ENCODE results near the gene FUT1. TPM values are rescaled to one million over a fixed set of nuclear protein-coding genes. Genes with fewer than 3 reads are reported as not detected.

Gene FUT1
- polyA plus RNA-seq, 6 donors from 2014 or later = not detected

DNA sequence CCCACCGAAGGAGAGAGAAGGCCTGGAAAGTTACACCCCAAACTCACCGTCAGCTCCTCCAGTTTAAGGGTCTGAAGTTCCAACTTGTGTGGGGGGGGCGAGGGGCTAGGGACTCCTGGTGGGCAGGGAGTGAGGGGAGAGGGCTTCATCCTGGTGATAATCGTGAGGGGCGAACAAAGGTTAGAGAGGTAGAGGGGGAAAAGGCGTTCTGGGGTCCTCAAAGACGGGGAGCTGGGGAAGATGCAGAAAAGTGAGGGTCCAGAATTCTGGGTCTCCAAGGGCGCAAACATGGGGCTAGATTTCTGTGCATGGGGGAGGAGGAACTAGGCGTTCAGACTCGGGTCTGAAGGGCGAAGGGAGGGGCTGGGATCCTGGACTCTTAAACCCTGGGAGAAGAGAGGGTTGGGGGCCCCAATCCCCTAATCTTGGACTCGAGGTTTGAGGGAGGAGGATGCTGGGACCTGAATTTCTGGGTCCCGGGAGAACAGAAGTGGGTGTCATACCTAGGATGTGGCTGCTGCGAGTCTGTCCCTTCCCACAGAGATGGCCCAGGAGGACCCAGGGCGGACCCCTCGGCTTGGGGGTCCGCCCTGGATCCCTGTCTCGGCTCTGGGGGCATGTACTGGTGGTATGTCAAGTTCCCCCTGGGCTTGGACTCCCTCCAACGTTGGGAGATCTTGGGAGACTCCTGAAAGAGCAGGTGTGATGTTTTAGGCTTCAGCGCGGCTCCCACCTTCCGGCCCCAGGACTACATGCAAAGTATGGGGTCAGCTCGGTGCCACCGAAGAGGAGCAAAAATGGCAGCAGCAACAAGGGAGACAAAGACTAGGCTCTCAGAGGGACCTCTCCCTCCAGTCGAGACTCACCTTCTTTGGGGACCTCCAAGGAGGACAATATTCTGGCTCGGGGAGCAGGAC lies 37.4 kb downstream of the FUT1 start:
- no peaks in the 10 kb centered on the region for H3K9me3 Mint-ChIP-seq
- H3K4me3 Mint-ChIP-seq = peak overlapping the region; percentile 78 to 93 (median 88)
- no peaks in the 10 kb centered on the region for H3K27me3 Mint-ChIP-seq
- peaks cover 15 to 36% (median 29%) of the 10 kb centered on the region in 3 donors for H3K4me1 Mint-ChIP-seq
- ATAC-seq (ENCODE audit: low read depth in 2 of 2) (no peak), DNase-seq (no peak)
- H3K36me3 Mint-ChIP-seq = no peaks in the 10 kb centered on the region
- H3K27ac Mint-ChIP-seq = peak overlapping the region in 3 of 6 donors; percentile 54 to 88 (median 61)

DNA sequence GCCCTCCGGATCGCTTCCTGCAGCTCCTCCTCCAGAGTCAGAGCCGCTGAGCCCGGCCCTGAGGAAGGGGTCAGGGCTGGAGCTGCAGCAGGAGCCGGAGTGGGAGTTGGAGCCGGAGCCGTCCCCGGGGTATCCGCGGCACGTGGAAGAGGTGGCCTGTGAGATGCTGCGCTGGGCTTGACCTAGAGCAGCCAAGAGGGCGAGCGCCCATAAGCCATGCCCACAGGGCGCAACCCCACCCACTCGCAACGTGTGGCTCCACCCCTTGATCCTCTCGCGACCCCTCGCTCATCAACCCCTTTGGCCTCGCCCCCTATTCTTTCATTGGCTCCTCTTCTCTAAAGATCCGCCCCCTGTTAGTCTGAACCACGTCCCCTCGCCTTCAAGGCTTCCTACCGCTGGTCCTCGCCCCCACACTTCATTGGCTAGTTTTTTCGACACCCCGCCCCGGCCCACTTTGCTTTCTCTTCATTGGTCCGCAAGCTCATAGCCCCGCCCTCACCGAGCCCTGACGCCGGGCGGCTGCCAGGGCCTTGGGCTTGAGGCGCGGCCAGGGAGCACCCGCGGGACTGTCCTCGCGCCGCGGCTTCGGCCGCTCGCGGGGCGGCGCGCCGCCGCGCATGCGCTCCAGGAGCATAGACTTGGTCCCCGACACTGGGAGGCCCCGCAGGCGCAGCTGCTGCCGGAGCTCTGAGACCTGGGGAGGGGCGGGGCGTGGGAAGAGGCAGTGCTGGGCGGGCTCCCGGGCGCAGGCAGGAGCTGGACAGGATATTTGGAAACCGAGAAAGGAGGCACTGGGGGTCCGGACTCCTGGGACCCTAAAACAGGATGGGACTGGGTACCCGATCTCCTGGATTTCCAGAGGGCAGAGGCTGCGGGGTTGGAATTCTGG lies 38.3 kb downstream of the FUT1 start:
- H3K27ac Mint-ChIP-seq = peak overlapping the region in 3 of 6 donors; percentile 50 to 78 (median 61)
- no peaks in the 10 kb centered on the region for H3K36me3 Mint-ChIP-seq
- peak; percentile 96 for DNase-seq
- peaks cover 15 to 32% (median 28%) of the 10 kb centered on the region in 3 donors for H3K4me1 Mint-ChIP-seq
- ATAC-seq (ENCODE audit: low read depth in 2 of 2) = peak; percentile 91 to 92
- no peaks in the 10 kb centered on the region for H3K9me3 Mint-ChIP-seq
- peak overlapping the region; percentile 78 to 95 (median 92) for H3K4me3 Mint-ChIP-seq
- no peaks in the 10 kb centered on the region for H3K27me3 Mint-ChIP-seq

DNA sequence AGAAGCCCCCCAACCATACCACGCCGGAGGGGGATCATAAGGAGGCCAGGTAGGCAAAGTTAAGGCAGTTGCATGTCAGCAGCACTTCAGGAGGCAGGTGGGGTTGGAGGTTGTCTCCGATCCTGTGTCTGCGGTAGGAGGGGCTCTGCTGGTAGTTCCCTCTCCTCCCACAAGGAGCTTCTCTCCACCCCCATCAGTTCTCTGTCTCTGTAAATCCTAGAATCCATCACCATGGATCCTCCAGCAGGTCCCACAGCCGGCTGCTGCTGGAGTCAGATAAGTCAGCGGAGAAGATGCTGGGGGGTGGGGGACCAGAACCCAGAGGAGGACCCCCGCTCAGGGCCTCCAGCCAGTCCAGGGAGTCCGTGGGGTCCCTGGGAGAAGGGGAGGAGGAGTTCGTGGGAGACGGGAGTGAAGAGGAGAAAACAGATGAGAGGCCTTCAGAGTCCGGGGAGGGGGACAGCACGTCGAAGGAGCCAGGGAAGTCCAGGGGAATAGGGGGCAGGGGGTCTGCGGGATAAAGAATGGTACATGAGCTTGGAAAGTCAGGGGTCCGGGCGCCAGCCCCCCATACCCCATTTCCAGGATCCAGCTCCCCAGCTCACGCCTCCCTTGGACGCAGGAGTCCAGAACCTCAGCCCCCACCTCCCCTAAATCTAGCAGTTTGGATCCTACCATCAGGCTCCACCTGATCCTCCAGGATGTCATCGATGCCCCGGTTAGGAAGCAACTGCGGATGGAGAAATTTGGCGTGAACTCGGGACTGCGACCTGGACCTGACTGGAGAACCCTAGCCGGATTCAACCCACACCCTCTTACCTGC lies 39.2 kb downstream of the FUT1 start:
- Mint-ChIP-seq H3K27ac (peak overlapping the region in 2 of 6 donors; percentile 50 to 72), H3K36me3 (no peaks in the 10 kb centered on the region), H3K27me3 (no peaks in the 10 kb centered on the region), H3K9me3 (peaks cover 0 to 3% (median 0%) of the 10 kb centered on the region in 7 donors), H3K4me1 (peaks cover 15 to 30% (median 28%) of the 10 kb centered on the region in 3 donors), H3K4me3 (peak overlapping the region; percentile 78 to 95 (median 92))
- no peak for ATAC-seq (ENCODE audit: low read depth in 2 of 2)
- no peak for DNase-seq

DNA sequence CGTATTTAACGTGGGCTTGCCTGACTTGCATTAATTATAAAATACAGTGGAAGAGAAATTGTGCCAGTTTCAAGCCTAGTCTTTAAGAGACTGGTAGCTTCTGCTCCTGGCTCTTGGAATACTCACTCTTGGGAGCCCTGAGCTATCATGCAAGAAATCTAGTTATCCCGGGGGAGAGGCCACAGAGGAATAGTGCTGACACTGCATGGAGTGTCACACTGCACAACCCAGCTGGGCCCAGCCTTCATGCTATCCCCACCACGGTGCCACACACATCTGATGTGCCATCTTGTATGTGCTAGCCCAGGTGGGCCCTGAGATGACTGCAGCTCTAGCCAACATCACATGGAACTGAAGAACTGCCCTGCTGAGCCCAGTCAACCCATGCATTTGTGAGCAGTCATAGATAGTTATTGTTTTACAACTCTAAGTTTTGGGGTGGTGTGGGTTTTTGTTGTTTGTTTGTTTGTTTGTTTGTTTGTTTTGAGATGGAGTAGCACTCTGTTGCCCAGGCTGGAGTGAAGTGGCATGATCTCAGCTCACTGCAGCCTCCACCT lies 41.3 kb downstream of the FUT1 start:
- Mint-ChIP-seq H3K27me3 (no peaks in the 10 kb centered on the region), H3K36me3 (no peaks in the 10 kb centered on the region), H3K9me3 (peaks cover 0 to 3% (median 0%) of the 10 kb centered on the region in 7 donors), H3K4me3 (peak overlapping the region in 2 of 8 donors; percentile 54 to 73), H3K27ac (no peak overlapping the region), H3K4me1 (peaks cover 15 to 30% (median 30%) of the 10 kb centered on the region in 3 donors)
- DNase-seq (no peak), ATAC-seq (ENCODE audit: low read depth in 2 of 2) (no peak)

DNA sequence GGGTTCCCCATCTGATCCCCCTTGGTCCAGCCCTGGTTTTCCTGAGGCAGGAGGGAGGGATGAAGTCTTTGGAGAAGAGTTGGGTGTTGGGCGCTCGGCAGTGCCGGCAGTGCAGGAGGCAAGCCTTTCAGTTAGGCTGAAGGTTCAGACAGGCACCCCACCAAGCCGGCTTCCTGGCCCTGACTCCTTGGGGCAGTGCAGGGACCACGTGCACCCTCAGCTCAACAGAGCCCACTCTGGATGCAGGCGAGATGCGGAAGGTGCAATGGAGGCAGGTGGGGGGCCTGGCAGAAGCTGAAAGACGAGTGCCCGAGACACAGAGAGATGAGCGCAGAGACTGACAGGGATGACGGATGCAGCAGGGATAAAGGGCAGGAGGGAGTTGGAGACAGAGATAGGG lies 44.0 kb downstream of the FUT1 start:
- Mint-ChIP-seq H3K27ac (peak overlapping the region in 1 of 6 donors; percentile 54), H3K4me3 (peak overlapping the region in 1 of 8 donors; percentile 82), H3K27me3 (no peaks in the 10 kb centered on the region), H3K4me1 (peaks cover 4 to 13% (median 13%) of the 10 kb centered on the region in 3 donors), H3K36me3 (no peaks in the 10 kb centered on the region), H3K9me3 (peaks cover 0 to 3% (median 0%) of the 10 kb centered on the region in 7 donors)
- DNase-seq (no peak), ATAC-seq (ENCODE audit: low read depth in 2 of 2) (no peak)

DNA sequence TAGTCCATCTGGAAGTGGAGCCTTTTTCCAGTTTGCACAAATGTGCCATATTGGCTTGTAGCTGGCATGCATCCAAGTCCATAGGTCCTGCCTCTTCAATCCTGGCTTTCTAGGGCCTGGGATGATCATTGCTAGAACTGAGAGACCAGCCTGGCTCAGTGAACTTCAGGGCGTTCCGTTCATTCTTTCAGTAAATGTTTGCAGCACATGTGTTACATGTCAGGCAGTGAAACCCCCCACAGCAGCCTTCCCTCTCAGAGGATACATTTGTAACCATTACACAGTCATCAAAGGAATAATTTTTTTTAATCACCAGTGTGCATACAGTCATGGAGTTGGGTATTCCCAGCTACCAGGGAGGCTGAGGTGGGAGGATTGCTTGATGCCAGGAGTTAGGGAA lies 47.0 kb downstream of the FUT1 start:
- peaks cover 0 to 3% (median 0%) of the 10 kb centered on the region in 7 donors for H3K9me3 Mint-ChIP-seq
- peak overlapping the region in 1 of 6 donors; percentile 59 for H3K27ac Mint-ChIP-seq
- H3K27me3 Mint-ChIP-seq = no peaks in the 10 kb centered on the region
- no peak overlapping the region for H3K4me3 Mint-ChIP-seq
- DNase-seq (no peak), ATAC-seq (ENCODE audit: low read depth in 2 of 2) (no peak)
- no peaks in the 10 kb centered on the region for H3K36me3 Mint-ChIP-seq
- H3K4me1 Mint-ChIP-seq = peaks cover 0 to 4% (median 0%) of the 10 kb centered on the region in 3 donors

DNA sequence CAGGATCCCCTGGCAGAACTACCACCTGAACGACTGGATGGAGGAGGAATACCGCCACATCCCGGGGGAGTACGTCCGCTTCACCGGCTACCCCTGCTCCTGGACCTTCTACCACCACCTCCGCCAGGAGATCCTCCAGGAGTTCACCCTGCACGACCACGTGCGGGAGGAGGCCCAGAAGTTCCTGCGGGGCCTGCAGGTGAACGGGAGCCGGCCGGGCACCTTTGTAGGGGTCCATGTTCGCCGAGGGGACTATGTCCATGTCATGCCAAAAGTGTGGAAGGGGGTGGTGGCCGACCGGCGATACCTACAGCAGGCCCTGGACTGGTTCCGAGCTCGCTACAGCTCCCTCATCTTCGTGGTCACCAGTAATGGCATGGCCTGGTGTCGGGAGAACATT lies 49.1 kb downstream of the FUT1 start:
- no peaks in the 10 kb centered on the region for H3K36me3 Mint-ChIP-seq
- DNase-seq (no peak), ATAC-seq (ENCODE audit: low read depth in 2 of 2) (no peak)
- peak overlapping the region in 1 of 6 donors; percentile 54 for H3K27ac Mint-ChIP-seq
- peaks cover 0 to 2% (median 0%) of the 10 kb centered on the region in 3 donors for H3K4me1 Mint-ChIP-seq
- peaks cover 0 to 7% (median 6%) of the 10 kb centered on the region in 3 donors for H3K27me3 Mint-ChIP-seq
- no peaks in the 10 kb centered on the region for H3K9me3 Mint-ChIP-seq
- no peak overlapping the region for H3K4me3 Mint-ChIP-seq

DNA sequence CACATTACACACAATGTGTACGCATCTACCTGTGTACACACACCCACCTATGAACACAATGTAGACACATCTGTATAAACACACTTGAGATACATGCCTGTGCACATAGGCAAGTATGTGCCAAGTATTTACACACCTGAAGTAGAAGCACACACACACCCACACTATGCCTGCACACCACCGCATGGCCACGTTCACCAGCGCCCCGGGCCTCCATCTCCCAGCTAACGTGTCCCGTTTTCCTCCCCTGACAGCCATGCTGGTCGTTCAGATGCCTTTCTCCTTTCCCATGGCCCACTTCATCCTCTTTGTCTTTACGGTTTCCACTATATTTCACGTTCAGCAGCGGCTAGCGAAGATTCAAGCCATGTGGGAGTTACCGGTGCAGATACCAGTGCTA lies 49.7 kb downstream of the FUT1 start:
- no peak for ATAC-seq (ENCODE audit: low read depth in 2 of 2)
- Mint-ChIP-seq H3K9me3 (no peaks in the 10 kb centered on the region), H3K27ac (peak overlapping the region in 1 of 6 donors; percentile 28), H3K27me3 (peaks cover 0 to 12% (median 10%) of the 10 kb centered on the region in 3 donors), H3K4me3 (no peak overlapping the region), H3K4me1 (peaks cover 0 to under 1% (median 0%) of the 10 kb centered on the region in 3 donors), H3K36me3 (no peaks in the 10 kb centered on the region)
- DNase-seq = no peak

DNA sequence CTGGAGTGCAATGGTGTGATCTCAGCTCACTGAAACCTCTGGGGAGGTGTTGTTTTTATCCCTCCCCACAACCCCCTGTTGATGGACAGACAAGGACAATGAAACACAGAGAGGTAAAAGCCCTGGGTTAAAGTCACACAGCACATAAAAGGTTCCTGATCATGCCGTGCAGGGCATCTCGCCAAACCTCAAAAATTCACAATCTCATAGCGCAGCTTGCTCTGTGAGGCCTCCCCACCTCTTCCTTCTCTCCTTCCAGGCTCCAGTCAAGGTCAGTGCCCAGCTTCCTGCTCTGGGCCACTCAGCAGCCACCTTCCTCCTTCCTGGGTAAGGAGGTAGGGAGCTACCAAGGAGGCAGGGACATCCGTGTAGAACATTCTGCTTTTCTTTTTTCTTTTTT lies 54.4 kb downstream of the FUT1 start:
- DNase-seq (no peak), ATAC-seq (ENCODE audit: low read depth in 2 of 2) (no peak)
- peak overlapping the region in 1 of 8 donors; percentile 51 for H3K4me3 Mint-ChIP-seq
- peaks cover 0 to 29% (median 24%) of the 10 kb centered on the region in 3 donors for H3K27me3 Mint-ChIP-seq
- no peaks in the 10 kb centered on the region for H3K9me3 Mint-ChIP-seq
- H3K27ac Mint-ChIP-seq = peak overlapping the region in 1 of 6 donors; percentile 41
- no peaks in the 10 kb centered on the region for H3K36me3 Mint-ChIP-seq
- H3K4me1 Mint-ChIP-seq = peaks cover 9 to 14% (median 12%) of the 10 kb centered on the region in 3 donors

Other genes starting within 250 kb of the FUT1 start
- not detected for gene LMTK3, start 240.8 kb downstream of the FUT1 start, polyA plus RNA-seq (ENCODE audit: low read depth in 6 of 6)
- gene SULT2B1, start 200.5 kb downstream of the FUT1 start, polyA plus RNA-seq (ENCODE audit: low read depth in 6 of 6) = not detected
- gene SPACA4, start 145.9 kb downstream of the FUT1 start, polyA plus RNA-seq (ENCODE audit: low read depth in 6 of 6) = not detected
- gene FAM83E, start 137.6 kb downstream of the FUT1 start, polyA plus RNA-seq (ENCODE audit: low read depth in 6 of 6) = under 1 TPM in 1 of 6 donors, not detected in 5; 0.18 TPM
- gene RPL18, start 133.5 kb downstream of the FUT1 start, polyA plus RNA-seq (ENCODE audit: low read depth in 6 of 6) = 1,000 to 10,000 TPM; 1,850 to 2,706 (median 2,170) TPM
- 10 to 100 TPM in 4 of 6 donors, 1 to 10 TPM in 2; 5.6 to 16.5 (median 10.8) TPM for gene SPHK2, start 133.1 kb downstream of the FUT1 start, polyA plus RNA-seq (ENCODE audit: low read depth in 6 of 6)
- gene DBP, start 115.3 kb downstream of the FUT1 start, polyA plus RNA-seq (ENCODE audit: low read depth in 6 of 6) = 10 to 100 TPM; 27.6 to 73.8 (median 46.4) TPM
- gene CA11, start 106.5 kb downstream of the FUT1 start, polyA plus RNA-seq (ENCODE audit: low read depth in 6 of 6) = 10 to 100 TPM in 3 of 6 donors, 1 to 10 TPM in 3; 2.8 to 15.2 (median 10.6) TPM
- gene NTN5, start 79.6 kb downstream of the FUT1 start, polyA plus RNA-seq (ENCODE audit: low read depth in 6 of 6) = not detected
- gene FUT2, start 56.7 kb downstream of the FUT1 start, polyA plus RNA-seq (ENCODE audit: low read depth in 6 of 6) = under 1 TPM in 3 of 6 donors, not detected in 3; 0.11 to 0.26 (median 0.17) TPM
- gene MAMSTR, start 32.9 kb downstream of the FUT1 start, polyA plus RNA-seq (ENCODE audit: low read depth in 6 of 6) = under 1 TPM in 5 of 6 donors, not detected in 1; 0.21 to 0.70 (median 0.31) TPM
- gene RASIP1, start 12.0 kb downstream of the FUT1 start, polyA plus RNA-seq (ENCODE audit: low read depth in 6 of 6) = under 1 TPM in 1 of 6 donors, not detected in 5; 0.48 TPM
- not detected for gene IZUMO1, start 5.7 kb downstream of the FUT1 start, polyA plus RNA-seq (ENCODE audit: low read depth in 6 of 6)
- gene FGF21, start 2.9 kb upstream of the FUT1 start, polyA plus RNA-seq (ENCODE audit: low read depth in 6 of 6) = not detected
- 10 to 100 TPM; 16.3 to 29.5 (median 22.2) TPM for gene BCAT2, start 58.4 kb upstream of the FUT1 start, polyA plus RNA-seq (ENCODE audit: low read depth in 6 of 6)
- gene HSD17B14, start 83.8 kb upstream of the FUT1 start, polyA plus RNA-seq (ENCODE audit: low read depth in 6 of 6) = 1 to 10 TPM in 4 of 6 donors, under 1 TPM in 1, not detected in 1; 1.00 to 3.3 (median 1.4) TPM
- gene PLEKHA4, start 116.0 kb upstream of the FUT1 start, polyA plus RNA-seq (ENCODE audit: low read depth in 6 of 6) = 10 to 100 TPM in 1 of 6 donors, 1 to 10 TPM in 5; 4.4 to 15.3 (median 8.7) TPM
- 100 to 1,000 TPM in 5 of 6 donors, 10 to 100 TPM in 1; 98.9 to 436 (median 172) TPM for gene PPP1R15A, start 119.8 kb upstream of the FUT1 start, polyA plus RNA-seq (ENCODE audit: low read depth in 6 of 6)
- gene TULP2, start 146.1 kb upstream of the FUT1 start, polyA plus RNA-seq (ENCODE audit: low read depth in 6 of 6) = not detected
- gene NUCB1, start 147.7 kb upstream of the FUT1 start, polyA plus RNA-seq (ENCODE audit: low read depth in 6 of 6) = 10 to 100 TPM; 48.8 to 90.6 (median 54.6) TPM
- under 1 TPM in 1 of 6 donors, not detected in 5; 0.32 TPM for gene DHDH, start 181.1 kb upstream of the FUT1 start, polyA plus RNA-seq (ENCODE audit: low read depth in 6 of 6)
- 10 to 100 TPM; 56.0 to 88.2 (median 68.3) TPM for gene BAX, start 202.2 kb upstream of the FUT1 start, polyA plus RNA-seq (ENCODE audit: low read depth in 6 of 6)
- gene FTL, start 212.7 kb upstream of the FUT1 start, polyA plus RNA-seq (ENCODE audit: low read depth in 6 of 6) = 1,000 to 10,000 TPM; 5,752 to 7,301 (median 6,284) TPM
- 10 to 100 TPM; 16.0 to 24.1 (median 20.5) TPM for gene GYS1, start 240.7 kb upstream of the FUT1 start, polyA plus RNA-seq (ENCODE audit: low read depth in 6 of 6)
- 10 to 100 TPM; 39.7 to 63.2 (median 50.0) TPM for gene RUVBL2, start 241.2 kb upstream of the FUT1 start, polyA plus RNA-seq (ENCODE audit: low read depth in 6 of 6)

All from naive B cell (primary cell).